Hepatic stellate cell (primary cell): ENCODE data around the gene OR2M5.

ENCODE experiments used
- DNase-seq: peaks from one replicate; pipeline ENCODE4 v3.0.0; 2011; ENCODE audit warnings: low spot score

The OR2M5 gene, protein sequence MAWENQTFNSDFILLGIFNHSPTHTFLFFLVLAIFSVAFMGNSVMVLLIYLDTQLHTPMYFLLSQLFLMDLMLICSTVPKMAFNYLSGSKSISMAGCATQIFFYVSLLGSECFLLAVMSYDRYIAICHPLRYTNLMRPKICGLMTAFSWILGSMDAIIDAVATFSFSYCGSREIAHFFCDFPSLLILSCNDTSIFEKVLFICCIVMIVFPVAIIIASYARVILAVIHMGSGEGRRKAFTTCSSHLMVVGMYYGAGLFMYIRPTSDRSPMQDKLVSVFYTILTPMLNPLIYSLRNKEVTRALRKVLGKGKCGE

DNA sequence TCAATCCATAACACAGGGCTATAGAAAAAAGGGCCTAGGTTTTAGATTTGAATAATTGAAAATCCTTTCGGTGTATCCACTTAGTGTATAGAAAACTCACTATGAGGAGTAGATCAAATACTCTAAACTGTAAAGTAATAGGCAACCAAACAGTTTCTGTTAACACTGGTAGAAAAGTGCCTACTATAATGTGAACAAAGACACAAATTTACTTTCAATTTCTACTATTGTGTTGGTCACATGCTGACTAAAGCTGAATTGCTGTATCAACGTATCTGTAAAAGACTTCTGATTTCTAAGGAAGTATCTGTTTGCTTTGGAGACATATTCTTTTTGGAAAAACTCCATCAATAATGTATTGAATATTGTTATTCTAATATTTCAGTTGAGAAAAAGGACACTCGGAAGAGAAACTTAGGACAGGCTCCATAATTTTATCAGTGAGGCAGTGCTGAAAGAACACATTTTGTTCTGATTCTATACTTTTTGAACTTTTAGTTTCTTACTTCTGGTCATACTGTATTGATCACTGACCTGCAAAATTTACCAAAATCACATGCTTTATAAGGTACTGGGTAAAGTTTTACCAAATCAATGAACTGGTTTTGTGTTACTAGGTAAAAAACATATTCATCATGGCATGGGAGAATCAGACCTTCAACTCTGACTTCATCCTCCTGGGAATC lies at the start of gene OR2M5:
TSS of gene OR2M5 (plus strand) at position 636 of the 686 bp plus-strand sequence. CDS start at position 636, 0 bp downstream.
- no peak for DNase-seq

DNA sequence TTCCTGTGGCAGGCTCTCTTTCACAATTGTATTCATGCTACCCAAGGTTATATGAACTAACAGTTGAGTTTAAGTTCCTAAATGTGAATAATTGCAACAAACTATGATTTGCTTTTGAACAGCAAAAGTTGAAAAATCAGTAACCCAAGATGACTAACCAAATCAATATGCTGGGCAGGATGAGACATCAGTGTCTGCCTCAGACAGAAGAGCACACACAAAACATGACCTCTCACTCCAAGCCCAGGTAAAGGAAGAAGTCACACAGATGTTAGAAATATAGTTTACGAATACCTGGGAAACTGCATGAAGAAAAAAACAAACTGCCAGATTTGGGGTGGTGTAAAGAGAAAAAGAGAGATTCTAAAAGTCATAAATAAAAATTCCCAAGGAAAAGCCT lies 46.4 kb upstream of the OR2M5 start:
- DNase-seq, result no peak

- no peak for DNase-seq
These were observed 42.1 kb upstream of the OR2M5 start for GRCh38 chr1:248102847-248103246.

DNA sequence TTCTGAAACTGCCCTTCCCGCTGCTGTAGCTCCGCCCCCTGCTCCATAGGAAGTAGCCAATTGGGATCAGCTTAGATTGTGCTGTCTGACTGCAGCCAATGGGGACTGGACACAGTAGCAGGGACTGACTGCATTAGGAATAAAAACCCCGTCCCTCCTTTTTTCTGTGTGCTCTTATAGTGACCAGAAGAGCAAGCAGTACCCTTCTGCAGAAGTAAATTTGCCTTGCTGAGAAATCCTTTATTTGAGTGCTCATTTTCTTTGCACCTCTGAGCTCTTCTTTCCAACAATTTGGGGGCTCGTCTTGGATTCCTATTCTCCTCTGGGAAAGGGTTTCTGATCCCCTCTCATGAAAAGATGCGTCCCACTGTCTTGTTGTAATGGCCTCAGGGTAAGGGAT lies 33.8 kb upstream of the OR2M5 start:
- no peak for DNase-seq

GRCh38 chr1:248114890-248115289 lies 30.1 kb upstream of the OR2M5 start:
- DNase-seq, result no peak

DNA sequence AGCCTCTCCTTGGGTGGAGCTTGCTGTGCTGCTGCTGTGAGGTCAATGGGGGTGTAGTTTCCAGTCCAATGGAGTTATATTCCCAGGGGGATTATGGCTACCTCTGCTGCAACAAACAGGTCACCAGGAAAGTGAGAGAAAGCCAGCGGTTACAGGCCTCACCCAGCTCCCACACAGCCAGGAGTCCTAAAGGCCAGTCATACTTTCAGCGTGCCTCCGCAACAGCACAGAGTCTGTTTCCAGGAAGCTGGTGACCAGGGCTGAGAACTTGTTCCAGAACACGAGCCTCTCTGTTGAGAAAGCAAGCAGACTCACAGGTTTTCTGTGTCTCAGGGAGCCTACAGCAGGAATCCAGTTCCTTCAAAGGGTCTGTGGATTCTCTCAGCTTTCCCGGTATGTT lies 17.3 kb upstream of the OR2M5 start:
- DNase-seq, result no peak

GRCh38 chr1:248136811-248137210 lies 8.1 kb upstream of the OR2M5 start:
- DNase-seq, result no peak

DNA sequence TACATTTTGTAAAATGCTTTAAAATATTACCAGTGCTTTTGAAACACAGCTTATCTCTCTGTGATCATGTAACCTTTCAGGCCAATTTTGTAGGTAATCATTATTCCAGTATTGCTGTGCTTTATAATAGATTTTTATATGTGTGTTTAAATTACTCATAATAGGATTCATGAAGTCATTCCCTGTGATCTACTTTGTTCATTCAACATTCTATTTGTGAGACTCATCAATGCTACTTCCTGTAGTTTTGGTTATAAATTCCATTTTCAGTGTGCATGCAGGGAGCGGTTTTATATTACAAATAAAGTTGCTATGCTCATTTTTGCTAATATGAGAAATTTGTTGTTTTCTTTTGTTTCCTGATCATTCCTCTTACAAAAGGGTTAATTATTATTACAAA lies 4.1 kb upstream of the OR2M5 start:
- no peak for DNase-seq

GRCh38 chr1:248143311-248143710 lies 1.6 kb upstream of the OR2M5 start:
- DNase-seq, result no peak

DNA sequence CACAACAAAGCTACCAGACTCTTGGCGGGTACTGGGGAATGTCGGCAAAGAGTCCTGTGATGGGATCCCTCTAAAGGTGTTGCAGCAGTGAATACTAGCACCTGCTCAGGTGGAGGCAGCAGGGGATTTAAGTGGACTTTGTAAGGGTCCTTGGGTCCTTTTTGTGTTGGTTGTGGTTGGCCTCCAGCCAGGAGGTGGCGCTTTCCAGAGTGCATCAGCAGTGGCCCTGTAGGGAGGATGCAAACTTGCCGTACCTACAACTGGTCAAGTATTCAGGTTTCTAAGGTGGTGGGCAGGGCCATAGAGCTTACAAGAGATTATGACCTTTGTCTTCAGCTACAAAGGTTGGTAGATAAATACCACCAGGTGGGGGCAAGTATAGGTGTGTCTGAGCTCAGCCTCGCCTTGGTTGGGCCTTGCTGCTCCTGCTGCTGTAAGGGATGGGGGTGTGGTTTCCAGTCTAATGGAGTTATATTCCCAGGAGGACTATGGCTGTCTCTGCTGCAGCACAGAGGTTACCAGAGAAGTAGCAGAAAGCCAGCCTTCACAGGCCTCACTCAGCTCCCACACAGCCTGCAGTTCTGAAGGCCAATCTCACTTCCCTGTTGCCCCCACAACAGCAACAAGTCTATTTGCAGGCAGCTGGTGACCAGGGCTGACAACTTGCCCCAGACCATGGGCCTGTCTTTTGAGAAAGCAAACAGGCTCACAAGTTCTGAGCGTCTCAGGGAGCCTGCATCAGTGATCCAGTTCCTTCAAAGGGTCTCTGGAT lies 7.3 kb downstream of the OR2M5 start:
- no peak for DNase-seq

DNA sequence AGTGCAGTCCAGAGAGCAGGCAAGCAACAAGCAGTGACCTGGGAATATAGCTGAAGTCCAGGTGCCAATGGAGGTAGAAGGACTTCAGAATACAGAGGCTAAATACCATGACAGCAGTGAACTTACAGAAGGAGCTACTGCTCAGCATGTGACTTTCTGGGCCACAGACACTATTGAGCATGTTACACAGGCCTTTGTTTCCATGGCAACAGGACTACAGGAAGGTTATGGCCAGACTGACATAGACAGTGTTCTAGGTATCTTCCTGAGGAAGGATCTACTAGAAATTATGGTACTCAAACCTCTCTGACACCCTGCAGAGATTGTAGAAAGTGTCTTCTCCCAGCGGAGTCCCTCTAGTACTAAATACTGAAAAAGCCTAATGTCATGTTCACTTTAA lies 11.0 kb downstream of the OR2M5 start:
- DNase-seq, result no peak

- DNase-seq, result no peak
These were observed 13.8 kb downstream of the OR2M5 start for GRCh38 chr1:248158758-248159157.

- DNase-seq, result no peak
These were observed 19.1 kb downstream of the OR2M5 start for GRCh38 chr1:248164031-248164430.

DNA sequence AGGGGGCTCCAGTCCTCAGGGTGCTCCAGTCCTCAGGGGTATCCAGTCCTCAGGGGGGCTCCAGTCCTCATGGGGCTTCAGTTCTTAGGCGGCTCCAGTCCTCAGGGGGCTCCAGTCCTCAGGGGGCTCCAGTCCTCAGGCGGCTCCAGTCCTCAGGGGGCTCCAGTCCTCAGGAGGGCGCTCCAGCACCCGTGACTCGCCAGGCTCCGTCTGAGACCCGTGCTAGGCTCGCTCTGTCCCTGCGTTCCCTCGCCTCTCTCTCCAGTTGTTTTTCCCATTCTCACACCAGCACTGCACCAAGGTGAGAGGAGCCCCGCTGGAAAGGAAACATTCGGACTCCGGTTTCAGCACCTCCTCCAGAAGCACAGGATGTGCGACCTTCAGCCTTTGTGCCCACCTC lies 20.2 kb downstream of the OR2M5 start:
- no peak for DNase-seq

DNA sequence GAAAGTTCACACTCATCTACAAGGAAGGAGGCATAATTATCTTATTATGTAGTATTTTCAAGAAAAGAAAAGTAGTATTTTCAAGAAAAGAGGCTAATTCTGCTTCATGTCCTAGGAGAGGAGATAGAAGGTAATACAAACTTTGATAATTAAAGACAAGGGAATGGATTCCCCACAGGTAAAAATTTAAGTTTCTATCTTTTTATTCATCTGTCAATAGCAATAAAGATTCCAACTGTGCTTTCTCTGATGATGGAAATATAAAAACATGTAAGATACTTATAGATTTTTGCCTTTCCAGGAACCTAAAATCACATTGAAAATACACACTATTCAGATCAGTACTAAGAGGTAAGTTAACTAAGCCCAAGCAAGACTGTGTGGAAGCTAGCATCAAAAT lies 29.6 kb downstream of the OR2M5 start, which contains the start of gene OR2M2:
TSS of gene OR2M2 (plus strand) at position 301 of the 400 bp plus-strand sequence. CDS start 5,165 bp downstream, outside the sequence.
- no peak for DNase-seq

DNA sequence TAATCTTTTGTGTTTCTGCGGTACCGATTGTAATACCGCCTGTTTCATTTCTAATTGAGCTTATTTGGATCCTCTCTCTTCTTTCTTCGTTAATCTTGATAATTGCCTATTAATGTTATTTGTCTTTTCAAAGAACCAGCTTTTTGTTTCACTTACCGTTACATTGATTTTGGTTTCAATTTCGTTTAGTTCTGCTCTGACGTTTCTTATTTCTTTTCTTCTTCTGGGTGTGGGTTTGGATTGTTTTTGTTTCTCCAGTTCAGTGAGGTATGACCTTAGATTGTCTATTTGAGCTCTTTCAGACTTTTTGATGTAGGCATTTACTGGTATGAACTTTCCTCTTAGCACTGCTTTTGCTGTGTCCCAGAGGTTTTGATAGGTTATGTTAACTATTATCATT lies 39.0 kb downstream of the OR2M5 start:
- DNase-seq, result no peak

- DNase-seq, result no peak
These were observed 42.4 kb downstream of the OR2M5 start for GRCh38 chr1:248187363-248187762.

DNA sequence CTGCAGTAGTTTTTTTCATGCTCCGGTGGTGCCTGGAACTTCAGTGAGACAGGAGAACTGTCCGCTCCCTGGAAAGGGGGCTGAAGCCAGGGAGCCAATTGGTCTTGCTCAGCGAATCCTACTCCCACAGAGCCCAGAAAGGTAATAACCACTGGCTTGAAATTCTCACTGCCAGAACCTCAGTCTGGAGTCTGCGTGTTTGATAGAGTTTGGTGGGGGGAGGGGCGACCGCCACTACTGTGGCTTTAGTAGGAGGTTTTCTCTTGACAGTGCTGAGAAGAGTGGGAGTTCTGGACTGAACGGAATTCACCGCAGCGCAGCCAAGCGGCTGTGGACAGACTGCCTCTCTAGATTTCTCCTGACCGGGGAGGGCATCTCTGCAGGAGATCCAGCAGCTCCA lies 44.1 kb downstream of the OR2M5 start:
- DNase-seq, result no peak

DNA sequence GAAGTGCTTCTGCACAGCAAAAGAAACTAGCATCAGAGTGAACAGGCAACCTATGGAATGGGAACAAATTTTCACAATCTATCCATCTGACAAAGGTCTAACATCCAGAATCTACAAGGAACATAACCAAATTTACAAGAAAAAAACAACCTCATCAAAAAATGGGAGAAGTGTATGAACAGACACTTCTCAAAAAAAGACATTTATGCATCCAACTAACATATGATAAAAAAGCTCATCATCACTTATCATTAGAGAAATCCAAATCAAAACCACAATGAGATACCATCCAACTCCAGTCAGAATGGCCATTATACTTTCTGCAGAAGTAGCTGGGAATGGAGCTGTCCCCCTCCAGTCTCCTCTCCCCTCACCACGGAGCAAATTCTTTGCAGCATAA lies 49.2 kb downstream of the OR2M5 start:
- no peak for DNase-seq
